Hematopoietic multipotent progenitor cell treated with erythropoietin and hydrocortisone succinate and interleukin-3 and kit ligand, for 4 days (in vitro differentiated cells): ENCODE results near the gene TTC3.
"Not testable (repeated sequence)": the region's sequence is repeated elsewhere in the genome, so short reads cannot be mapped to it uniquely, and the experiment has no call there.

Source experiments
- DNase-seq: peaks from one replicate; pipeline ENCODE4 v3.0.0-alpha.2; 2015

Gene TTC3

GRCh38 chr21:37199057-37199924 is 126.2 kb downstream of the TTC3 start:
- DNase-seq: no peak

GRCh38 chr21:37200641-37201480 is 127.8 kb downstream of the TTC3 start:
- no peak for DNase-seq

DNA sequence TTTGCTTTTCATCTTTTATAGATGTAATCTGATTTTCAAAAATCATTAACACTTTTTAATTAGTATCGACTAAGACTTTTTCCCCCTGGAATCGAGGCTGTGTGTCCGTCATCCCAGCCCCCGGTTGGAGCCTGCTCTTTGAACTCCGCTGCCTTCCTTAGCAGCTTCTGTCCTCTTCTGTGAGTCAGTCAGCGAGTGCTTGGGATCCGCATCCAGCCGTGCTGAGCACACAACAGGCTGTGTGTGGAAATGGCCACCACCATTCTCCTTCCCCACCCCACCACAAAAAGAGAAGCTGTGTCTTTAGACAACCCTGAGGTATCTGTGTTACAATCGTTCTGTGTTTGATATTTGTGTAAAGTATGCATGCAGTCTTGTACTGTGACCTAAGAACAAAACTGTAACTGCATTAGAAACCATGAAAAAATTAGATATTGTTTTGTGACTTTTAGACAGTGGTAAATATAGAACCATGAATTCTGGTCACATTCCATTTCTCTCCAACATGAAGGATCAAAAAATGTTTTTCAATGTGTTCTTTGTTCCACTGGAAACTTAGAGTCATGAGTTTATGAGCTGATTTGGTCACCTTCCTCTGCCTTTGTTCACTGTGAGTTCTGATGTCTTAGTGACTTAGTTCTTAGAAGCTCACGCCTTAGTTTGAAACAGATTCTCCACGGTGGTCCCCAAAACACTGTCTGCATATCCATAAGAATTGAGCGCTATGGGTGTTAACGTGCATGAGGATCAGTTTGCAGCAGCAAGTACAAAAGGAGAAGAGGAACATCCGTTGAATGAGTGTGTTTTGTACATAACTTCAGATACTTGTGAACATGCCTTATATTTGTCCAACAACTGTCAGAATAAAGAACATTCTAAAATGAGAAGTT is 129.4 kb downstream of the TTC3 start:
- no peak for DNase-seq

DNA sequence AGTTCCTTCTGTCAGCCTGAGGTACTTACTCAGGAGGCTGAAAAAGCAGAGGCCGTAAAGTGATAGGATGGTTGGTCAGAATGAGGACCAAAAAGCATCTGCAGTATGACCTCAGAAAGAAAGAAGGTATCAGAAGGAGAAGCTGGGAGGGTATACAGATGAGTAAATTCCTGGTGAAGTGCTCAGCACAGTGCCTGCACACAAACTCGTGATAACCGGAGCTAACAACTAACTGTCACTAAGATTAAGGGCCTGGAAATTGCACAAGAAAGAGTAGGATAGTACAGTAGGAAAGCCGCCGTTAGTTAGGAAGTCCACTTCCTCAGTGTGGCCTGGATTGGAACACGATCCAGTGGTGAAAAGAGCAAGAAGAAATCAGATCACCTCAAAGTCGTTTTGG is 131.5 kb downstream of the TTC3 start:
- no peak for DNase-seq

DNA sequence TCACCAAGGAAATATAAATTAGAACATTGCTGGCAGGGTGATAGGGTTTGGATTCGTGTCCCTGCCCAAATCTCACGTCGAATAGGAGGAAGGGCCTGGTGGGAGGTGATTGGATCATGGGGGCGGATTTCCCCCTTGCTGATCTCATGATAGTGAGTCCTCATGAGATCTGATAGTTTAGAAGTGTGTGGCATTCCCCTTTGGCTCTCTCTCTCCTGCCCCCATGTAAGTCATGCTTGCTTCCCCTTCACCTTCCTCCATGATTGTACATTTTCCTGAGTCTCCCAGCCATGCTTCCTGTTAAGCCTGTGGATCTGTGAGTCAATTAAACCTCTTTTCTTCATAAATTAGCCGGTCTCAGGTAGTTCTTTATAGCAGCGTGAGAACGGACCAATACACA is 133.4 kb downstream of the TTC3 start:
- DNase-seq: no peak

DNA sequence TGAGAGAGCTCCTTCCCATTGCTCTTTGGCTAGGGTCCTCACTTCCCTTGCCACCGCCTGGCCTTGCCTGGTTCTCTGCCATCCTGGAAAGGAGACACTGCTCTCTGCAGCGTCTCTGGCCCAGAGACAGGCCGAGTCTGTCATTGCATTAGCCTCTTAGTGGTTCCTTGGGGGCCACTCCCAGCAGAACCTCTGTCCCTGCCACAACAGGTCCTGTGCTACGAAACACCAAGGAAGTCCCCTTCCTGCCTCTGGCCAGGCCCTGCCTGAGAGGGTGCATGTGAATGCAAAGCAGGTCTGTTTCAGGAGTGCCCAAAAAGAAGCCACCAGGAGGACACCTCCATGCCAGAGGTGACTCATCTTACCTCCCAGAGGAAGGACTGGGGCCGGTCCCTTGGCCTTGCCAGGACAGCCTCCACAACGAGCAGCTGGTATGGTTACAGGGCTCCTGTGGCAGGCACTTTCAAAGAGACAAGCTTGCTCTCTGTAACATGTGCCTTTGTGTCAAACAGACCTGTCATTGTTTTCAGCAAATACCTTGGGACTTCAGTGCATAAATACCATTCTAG is 134.5 kb downstream of the TTC3 start:
- DNase-seq: peak; percentile 41

GRCh38 chr21:37208056-37208721 is 135.1 kb downstream of the TTC3 start:
- peak; percentile 88 for DNase-seq

- no peak for DNase-seq
Measured at GRCh38 chr21:37208741-37209225, 135.7 kb downstream of the TTC3 start.

- DNase-seq: peak; percentile 46
Measured at GRCh38 chr21:37210130-37210529, 137.1 kb downstream of the TTC3 start.

GRCh38 chr21:37210799-37211198 is 137.7 kb downstream of the TTC3 start:
- no peak for DNase-seq

DNA sequence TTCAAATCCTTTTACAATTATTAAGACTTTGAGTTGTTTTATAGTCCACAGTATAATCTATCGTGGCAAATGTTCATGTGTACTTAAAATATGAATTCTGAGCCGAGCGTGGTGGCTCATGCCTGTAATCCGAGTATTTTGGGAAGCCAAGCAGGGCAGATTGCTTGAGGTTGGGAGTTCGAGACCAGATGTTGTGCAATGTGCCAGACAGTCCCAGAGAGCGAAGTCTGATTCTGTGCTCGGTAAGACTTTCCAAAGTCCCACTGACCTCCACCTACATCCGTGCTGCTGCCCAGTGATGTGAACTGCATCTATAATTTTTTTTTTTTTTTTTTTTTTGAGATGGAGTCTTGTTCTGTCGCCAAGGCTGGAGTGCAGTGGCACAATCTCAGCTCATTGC is 141.9 kb downstream of the TTC3 start:
- no peak for DNase-seq

DNA sequence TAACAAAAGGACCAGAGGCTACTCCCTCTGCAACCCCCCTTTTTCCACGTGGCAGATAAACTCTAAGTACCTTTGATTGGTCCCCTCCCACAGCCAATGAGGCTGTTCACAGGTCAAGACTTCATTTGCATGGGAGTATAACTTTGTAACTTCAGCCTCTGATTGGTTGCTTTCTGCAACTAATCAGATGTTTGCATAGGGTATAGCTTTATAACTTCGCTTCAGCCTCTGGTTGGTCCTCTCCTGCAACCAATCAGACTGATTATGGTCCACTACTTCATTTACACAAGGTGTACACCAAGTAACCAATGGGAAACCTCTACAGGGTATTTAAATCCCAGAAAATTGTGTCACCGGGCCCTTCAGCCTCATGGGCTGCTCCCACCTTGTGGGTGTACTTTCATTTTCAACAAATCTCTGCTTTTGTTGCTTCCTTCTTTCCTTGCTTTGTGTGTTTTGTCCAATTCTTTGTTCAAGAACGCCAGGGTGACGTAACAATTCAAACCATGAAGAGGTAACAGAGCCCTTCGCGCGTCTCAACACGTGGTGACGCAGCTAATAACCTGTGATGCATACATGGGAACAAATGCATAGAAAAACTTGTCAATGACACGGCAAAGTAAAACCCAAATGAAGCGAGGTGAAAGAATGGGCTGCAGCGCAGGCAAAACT is 146.8 kb downstream of the TTC3 start:
- peak; percentile 31 for DNase-seq

DNA sequence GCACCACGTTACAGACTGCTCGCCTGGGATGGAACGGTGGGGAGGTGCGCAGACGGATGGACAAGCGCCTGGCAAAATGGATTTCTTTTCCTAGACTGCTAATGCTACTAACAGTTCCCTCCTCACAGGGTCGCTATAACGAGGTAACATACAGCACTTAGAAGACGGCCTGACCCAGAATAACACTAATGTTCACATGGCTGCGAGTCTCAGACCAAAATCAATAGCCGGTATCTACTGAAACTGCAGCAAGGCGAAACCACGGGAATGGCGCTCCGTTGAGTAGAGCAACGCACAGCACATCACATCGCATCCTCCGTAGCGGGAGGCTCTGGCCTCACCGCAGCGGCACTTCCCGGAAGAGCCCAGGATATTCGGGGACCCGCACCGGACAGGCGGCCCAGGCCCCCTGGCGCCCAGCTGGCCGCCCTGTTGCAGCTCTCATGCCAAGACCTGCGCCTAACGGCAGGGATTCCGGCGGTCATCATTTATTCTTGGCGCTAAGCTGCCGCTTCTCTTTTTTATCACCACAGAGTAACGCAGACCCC is 147.5 kb downstream of the TTC3 start:
- DNase-seq: peak; percentile 69

DNA sequence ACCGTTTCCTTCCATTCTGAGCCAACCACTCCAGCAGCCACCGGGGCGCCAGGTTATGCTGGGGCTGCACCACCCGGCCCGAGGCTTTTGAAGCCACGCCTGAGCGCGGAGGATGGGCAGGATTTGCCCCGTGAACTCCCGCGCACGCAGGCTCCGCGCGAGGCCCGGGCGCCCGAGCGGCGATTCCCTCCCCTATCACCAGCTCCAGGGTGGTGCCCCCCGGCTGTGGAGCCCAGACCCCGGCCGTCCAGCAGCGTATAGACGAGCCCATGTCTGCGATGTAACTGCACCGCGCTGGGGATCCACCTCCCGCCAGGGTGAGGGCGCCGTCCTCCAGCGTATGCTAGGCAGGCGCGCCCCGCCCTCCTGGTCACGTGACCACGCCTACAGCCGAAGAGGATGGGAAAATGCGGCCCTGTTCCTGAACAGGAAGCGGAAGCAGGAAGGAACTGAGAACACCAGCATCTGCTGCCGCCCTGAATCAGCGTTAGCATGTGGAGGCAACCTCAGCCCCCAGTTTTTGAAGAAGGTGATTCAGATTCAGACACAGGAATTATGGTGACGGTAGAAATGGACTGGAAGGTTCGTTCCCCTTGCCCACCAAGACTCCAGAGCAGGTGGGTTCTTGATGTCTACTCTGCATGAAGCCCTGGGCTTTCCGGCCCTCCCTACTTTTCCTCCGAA is 148.1 kb downstream of the TTC3 start:
- peak; percentile 98 for DNase-seq

GRCh38 chr21:37222248-37222647 is 149.2 kb downstream of the TTC3 start:
- DNase-seq: not testable (repeated sequence)

GRCh38 chr21:37223804-37224345 is 150.8 kb downstream of the TTC3 start:
- no peak for DNase-seq

GRCh38 chr21:37224861-37225839 is 152.1 kb downstream of the TTC3 start:
- DNase-seq: peak; percentile 91

DNA sequence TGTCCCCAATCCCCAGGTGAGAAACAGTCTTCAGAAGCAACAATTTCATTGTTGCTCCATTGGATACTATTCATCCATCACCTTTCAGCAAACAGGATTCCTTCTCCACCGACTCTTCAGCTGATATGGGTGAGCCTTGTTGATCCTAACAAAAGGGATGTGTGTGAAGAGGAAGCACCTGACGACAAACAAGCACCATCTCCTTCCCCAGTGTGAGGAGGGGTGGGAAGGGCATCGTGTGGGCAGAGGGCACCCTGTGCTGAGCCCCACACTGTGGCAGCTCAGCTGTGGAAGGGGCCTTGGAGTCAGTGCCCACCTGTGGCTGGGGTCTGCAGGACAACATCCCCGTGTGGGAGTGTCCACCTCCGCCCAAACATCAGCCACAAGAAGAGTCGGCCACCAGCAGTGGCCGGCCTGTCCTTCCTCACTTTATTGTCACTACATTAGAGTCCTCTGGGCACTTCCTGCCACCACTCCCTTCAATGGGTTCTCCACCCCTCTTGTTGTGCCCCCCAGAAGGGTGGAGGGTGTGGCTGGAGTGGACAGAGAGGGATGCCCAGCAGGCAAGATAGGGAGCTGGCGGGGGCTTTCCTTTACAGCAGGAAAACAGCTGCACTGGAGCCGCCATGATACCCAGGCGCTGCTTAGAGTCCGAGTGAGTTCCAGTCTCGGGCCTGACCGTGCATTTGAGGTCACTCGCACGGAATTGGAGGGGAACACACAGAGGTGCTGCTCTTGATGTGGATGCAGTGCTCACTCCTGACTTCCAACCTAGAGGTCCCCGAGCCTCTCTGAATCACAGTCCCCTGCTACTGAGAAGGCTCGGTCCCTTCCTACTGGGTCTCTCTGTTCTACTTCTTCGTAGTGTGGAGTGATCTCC is 153.2 kb downstream of the TTC3 start:
- peak; percentile 29 for DNase-seq
